ENCODE data around the gene RYR2.
"Not testable (repeated sequence)": the region's sequence is repeated elsewhere in the genome, so short reads cannot be mapped to it uniquely, and the experiment has no call there.

RYR2 gene

DNA sequence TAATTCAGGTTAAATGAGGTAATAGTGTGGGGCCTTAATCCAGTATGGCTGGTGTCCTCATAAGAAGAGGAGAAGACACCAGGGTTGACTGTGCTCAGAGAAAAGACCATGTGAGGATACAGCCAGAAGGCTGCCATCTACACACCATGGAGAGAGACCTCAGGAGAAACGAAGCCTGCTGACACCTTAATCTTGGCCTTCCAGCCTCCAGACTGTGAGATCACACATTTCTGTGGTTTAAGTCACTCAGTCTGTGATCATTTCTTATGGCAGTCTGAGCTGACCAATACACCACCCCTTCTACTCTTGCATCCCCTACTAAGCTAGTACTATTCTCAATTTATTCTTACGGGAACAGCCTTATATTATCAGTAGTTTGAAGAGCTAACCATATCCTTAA, 538.7 kb downstream of the RYR2 start:
- no peak overlapping the region for H3K27ac ChIP-seq (ENCODE audit: insufficient read depth, low read depth, low read length, poor library complexity, severe bottlenecking)
- no peaks in the 10 kb centered on the region for H3K27me3 ChIP-seq (ENCODE audit: control insufficient read depth, insufficient read depth, low read length, poor library complexity, severe bottlenecking)
- 81 to 92% methylated on average over 1 to 2 of the region's 2 CpGs for WGBS, 2 experiments
- no peaks in the 10 kb centered on the region for H3K4me1 ChIP-seq (ENCODE audit: control insufficient read depth, insufficient read depth, low read length)
- H3K36me3 ChIP-seq (ENCODE audit: control insufficient read depth, insufficient read depth, low read length) = no peaks in the 10 kb centered on the region
- peaks cover 3% of the 10 kb centered on the region for H3K9me3 ChIP-seq (ENCODE audit: control insufficient read depth, low read length)
- H3K4me3 ChIP-seq (ENCODE audit: insufficient read depth, low read depth, low read length) = no peak overlapping the region

DNA sequence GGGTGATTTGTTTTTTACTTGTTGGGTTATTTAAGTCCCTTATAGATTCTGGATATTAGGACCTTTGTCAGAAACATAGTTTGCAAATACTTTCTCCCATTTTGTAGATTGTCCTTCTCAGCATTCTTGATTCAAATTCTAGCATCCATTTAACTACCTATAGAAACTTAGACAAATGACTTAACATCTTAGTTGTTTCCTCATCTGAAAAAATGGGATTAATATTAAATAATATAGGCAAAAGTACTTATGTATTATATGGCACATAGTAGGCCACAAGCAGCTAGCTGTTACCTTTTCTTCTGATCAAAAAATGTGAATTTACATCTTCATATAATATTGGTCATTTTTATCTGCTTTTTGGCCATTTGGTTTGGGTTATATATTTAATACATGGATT, 541.3 kb downstream of the RYR2 start:
- Histone ChIP-seq H3K27me3 (ENCODE audit: control insufficient read depth, insufficient read depth, low read length, poor library complexity, severe bottlenecking) (no peaks in the 10 kb centered on the region), H3K4me1 (ENCODE audit: control insufficient read depth, insufficient read depth, low read length) (no peaks in the 10 kb centered on the region), H3K4me3 (ENCODE audit: insufficient read depth, low read depth, low read length) (no peak overlapping the region), H3K27ac (ENCODE audit: insufficient read depth, low read depth, low read length, poor library complexity, severe bottlenecking) (no peak overlapping the region), H3K36me3 (ENCODE audit: control insufficient read depth, insufficient read depth, low read length) (no peaks in the 10 kb centered on the region), H3K9me3 (ENCODE audit: control insufficient read depth, low read length) (no peaks in the 10 kb centered on the region)

DNA sequence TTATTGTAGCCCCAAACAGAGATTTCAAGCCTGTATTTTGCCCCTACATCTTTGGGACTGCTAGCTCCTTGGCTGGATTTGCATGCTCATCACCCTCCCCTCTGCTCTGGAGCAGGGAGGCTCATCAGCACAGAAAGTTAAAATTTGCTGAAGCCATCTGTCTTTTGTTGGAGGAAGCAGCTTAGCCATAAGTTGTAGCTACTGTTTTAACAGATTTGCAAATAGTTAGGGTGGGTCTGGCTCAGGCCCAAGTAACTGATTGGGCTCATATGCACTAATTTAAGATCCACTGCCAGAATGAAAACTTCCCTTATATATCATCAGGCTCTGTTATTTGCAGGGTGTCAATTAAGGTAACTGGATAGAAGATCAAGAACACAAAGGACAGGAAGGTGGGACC, 541.8 kb downstream of the RYR2 start:
- H3K36me3 ChIP-seq (ENCODE audit: control insufficient read depth, insufficient read depth, low read length) = no peaks in the 10 kb centered on the region
- no peaks in the 10 kb centered on the region for H3K27me3 ChIP-seq (ENCODE audit: control insufficient read depth, insufficient read depth, low read length, poor library complexity, severe bottlenecking)
- no peak overlapping the region for H3K27ac ChIP-seq (ENCODE audit: insufficient read depth, low read depth, low read length, poor library complexity, severe bottlenecking)
- H3K4me3 ChIP-seq (ENCODE audit: insufficient read depth, low read depth, low read length) = no peak overlapping the region
- H3K4me1 ChIP-seq (ENCODE audit: control insufficient read depth, insufficient read depth, low read length) = no peaks in the 10 kb centered on the region
- H3K9me3 ChIP-seq (ENCODE audit: control insufficient read depth, low read length) = no peaks in the 10 kb centered on the region

DNA sequence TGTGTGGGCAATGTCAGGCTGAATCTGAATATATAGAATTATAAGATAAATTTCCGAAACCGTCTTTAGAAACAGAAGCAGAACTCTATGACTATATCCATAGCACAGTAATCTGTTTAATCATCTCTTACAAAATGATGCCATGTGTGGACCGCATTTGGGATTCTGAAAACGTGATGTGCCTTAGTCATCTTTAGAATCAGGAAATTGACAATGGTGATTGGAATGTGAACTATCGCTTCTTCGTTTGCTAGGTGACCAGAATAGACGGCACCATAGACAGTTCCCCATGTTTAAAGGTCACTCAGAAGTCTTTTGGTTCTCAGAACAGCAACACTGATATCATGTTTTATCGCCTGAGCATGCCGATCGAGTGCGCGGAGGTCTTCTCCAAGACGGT, 548.4 kb downstream of the RYR2 start:
- Histone ChIP-seq H3K36me3 (ENCODE audit: control insufficient read depth, insufficient read depth, low read length) (no peaks in the 10 kb centered on the region), H3K9me3 (ENCODE audit: control insufficient read depth, low read length) (no peaks in the 10 kb centered on the region), H3K4me1 (ENCODE audit: control insufficient read depth, insufficient read depth, low read length) (no peaks in the 10 kb centered on the region), H3K27ac (ENCODE audit: insufficient read depth, low read depth, low read length, poor library complexity, severe bottlenecking) (no peak overlapping the region), H3K4me3 (ENCODE audit: insufficient read depth, low read depth, low read length) (no peak overlapping the region), H3K27me3 (ENCODE audit: control insufficient read depth, insufficient read depth, low read length, poor library complexity, severe bottlenecking) (no peaks in the 10 kb centered on the region)
- 94 to 98% methylated on average over 13 of the region's 13 CpGs for WGBS, 2 experiments

DNA sequence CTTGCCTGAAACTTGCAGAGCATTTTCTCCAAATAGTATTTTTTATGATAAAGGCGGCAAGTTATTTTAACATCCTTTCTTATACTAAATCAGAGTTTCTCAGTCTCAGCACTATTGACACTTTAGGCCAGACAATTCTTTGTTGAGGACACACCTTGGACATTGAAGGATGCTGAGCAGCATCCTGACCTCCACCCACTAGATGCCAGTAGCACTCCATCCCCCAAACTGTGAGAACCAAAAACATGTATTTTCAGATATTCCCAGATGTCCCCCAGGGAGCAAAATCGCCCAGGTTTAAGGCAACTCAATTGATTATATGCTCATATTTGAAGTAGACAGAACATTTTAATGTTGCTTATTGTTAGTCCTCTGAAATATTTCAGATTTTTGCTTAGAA, 549.4 kb downstream of the RYR2 start:
- WGBS, 2 experiments = 91 to 92% methylated on average over 2 of the region's 2 CpGs
- Histone ChIP-seq H3K9me3 (ENCODE audit: control insufficient read depth, low read length) (no peaks in the 10 kb centered on the region), H3K4me3 (ENCODE audit: insufficient read depth, low read depth, low read length) (no peak overlapping the region), H3K27me3 (ENCODE audit: control insufficient read depth, insufficient read depth, low read length, poor library complexity, severe bottlenecking) (no peaks in the 10 kb centered on the region), H3K36me3 (ENCODE audit: control insufficient read depth, insufficient read depth, low read length) (no peaks in the 10 kb centered on the region), H3K27ac (ENCODE audit: insufficient read depth, low read depth, low read length, poor library complexity, severe bottlenecking) (no peak overlapping the region), H3K4me1 (ENCODE audit: control insufficient read depth, insufficient read depth, low read length) (no peaks in the 10 kb centered on the region)

DNA sequence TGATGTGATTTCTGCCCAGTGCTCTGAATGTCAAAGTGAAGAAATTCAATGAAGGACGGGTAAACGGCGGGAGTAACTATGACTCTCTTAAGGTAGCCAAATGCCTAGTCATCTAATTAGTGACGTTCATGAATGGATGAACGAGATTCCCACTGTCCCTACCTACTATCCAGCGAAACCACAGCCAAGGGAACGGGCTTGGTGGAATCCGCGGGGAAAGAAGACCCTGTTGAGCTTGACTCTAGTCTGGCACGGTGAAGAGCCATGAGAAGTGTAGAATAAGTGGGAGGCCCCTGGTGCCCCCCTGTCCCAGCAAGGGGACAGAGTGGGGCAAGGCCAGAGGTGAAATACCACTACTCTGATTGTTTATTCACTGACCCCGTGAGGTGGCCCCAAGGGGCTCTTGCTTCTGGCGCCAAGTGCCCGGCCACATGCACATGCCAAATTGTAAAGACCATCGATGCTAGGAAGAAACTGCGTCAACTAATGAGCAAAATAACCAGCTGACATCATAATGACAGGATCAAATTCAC, 561.1 kb downstream of the RYR2 start:
- not testable (repeated sequence) for H3K4me1 ChIP-seq (ENCODE audit: control insufficient read depth, insufficient read depth, low read length); H3K4me3 ChIP-seq (ENCODE audit: insufficient read depth, low read depth, low read length); H3K36me3 ChIP-seq (ENCODE audit: control insufficient read depth, insufficient read depth, low read length); H3K9me3 ChIP-seq (ENCODE audit: control insufficient read depth, low read length); H3K27ac ChIP-seq (ENCODE audit: insufficient read depth, low read depth, low read length, poor library complexity, severe bottlenecking); H3K27me3 ChIP-seq (ENCODE audit: control insufficient read depth, insufficient read depth, low read length, poor library complexity, severe bottlenecking)
- 90 to 95% methylated on average over 14 of the region's 15 CpGs for WGBS, 2 experiments

DNA sequence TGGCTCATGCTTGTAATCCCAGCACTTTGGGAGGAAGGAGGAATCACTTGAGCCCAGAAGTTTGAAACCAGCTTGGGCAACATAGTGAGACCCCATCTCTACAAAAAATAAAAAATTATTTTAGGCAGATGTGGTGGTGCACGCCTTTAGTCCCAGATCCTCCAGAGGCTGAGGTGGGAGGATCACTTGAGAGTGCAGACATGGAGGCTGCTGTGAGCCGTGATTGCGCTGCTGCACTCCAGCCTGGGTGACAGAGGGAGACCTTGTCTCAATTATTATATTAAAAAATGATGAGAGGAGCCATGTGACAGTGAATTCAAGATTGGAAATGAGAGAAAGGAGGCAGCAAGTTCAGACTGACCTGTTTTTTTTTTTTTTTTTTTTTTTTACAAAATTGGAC, 566.4 kb downstream of the RYR2 start:
- 94 to 97% methylated on average over 3 of the region's 3 CpGs for WGBS, 2 experiments
- Histone ChIP-seq H3K4me1 (ENCODE audit: control insufficient read depth, insufficient read depth, low read length) (no peaks in the 10 kb centered on the region), H3K36me3 (ENCODE audit: control insufficient read depth, insufficient read depth, low read length) (no peaks in the 10 kb centered on the region), H3K27me3 (ENCODE audit: control insufficient read depth, insufficient read depth, low read length, poor library complexity, severe bottlenecking) (no peaks in the 10 kb centered on the region), H3K4me3 (ENCODE audit: insufficient read depth, low read depth, low read length) (no peak overlapping the region), H3K9me3 (ENCODE audit: control insufficient read depth, low read length) (no peaks in the 10 kb centered on the region), H3K27ac (ENCODE audit: insufficient read depth, low read depth, low read length, poor library complexity, severe bottlenecking) (no peak overlapping the region)

DNA sequence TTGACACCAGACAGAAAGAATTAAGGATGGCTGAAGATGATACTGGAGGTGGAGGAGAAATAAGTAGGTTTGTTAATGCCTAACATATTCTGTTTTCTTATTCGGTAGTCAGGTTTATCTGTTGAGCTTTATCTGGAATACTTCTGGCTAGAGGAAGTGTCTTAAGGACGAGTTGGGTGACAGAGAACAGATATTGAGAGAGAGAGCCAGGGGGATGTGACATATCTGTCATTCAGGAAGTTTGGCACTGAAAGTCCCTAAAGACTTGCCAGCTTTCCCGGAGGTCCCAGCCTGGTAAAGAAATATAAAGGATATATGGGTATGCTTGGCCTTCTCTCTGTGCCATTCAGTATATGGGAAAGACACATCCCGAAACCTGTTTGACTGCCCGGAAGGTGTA, 568.2 kb downstream of the RYR2 start:
- Histone ChIP-seq H3K9me3 (ENCODE audit: control insufficient read depth, low read length) (no peaks in the 10 kb centered on the region), H3K4me1 (ENCODE audit: control insufficient read depth, insufficient read depth, low read length) (no peaks in the 10 kb centered on the region), H3K27ac (ENCODE audit: insufficient read depth, low read depth, low read length, poor library complexity, severe bottlenecking) (no peak overlapping the region), H3K36me3 (ENCODE audit: control insufficient read depth, insufficient read depth, low read length) (no peaks in the 10 kb centered on the region), H3K4me3 (ENCODE audit: insufficient read depth, low read depth, low read length) (no peak overlapping the region), H3K27me3 (ENCODE audit: control insufficient read depth, insufficient read depth, low read length, poor library complexity, severe bottlenecking) (no peaks in the 10 kb centered on the region)
- WGBS, 2 experiments = 92 to 96% methylated on average over 5 of the region's 5 CpGs

DNA sequence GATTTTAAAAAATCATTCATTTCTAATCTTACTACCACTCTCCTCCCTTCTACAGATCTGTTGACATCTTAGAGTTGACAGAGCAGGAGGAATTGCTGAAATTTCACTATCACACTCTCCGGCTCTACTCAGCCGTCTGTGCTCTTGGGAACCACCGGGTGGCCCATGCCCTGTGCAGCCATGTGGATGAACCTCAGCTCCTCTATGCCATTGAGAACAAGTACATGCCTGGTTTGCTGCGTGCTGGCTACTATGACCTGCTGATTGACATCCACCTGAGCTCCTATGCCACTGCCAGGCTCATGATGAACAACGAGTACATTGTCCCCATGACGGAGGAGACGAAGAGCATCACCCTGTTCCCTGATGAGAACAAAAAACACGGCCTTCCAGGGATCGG, 572.0 kb downstream of the RYR2 start:
- H3K36me3 ChIP-seq (ENCODE audit: control insufficient read depth, insufficient read depth, low read length) = no peaks in the 10 kb centered on the region
- no peaks in the 10 kb centered on the region for H3K9me3 ChIP-seq (ENCODE audit: control insufficient read depth, low read length)
- no peak overlapping the region for H3K27ac ChIP-seq (ENCODE audit: insufficient read depth, low read depth, low read length, poor library complexity, severe bottlenecking)
- 91 to 93% methylated on average over 9 of the region's 9 CpGs for WGBS, 2 experiments
- H3K4me1 ChIP-seq (ENCODE audit: control insufficient read depth, insufficient read depth, low read length) = no peaks in the 10 kb centered on the region
- no peaks in the 10 kb centered on the region for H3K27me3 ChIP-seq (ENCODE audit: control insufficient read depth, insufficient read depth, low read length, poor library complexity, severe bottlenecking)
- H3K4me3 ChIP-seq (ENCODE audit: insufficient read depth, low read depth, low read length) = no peak overlapping the region

DNA sequence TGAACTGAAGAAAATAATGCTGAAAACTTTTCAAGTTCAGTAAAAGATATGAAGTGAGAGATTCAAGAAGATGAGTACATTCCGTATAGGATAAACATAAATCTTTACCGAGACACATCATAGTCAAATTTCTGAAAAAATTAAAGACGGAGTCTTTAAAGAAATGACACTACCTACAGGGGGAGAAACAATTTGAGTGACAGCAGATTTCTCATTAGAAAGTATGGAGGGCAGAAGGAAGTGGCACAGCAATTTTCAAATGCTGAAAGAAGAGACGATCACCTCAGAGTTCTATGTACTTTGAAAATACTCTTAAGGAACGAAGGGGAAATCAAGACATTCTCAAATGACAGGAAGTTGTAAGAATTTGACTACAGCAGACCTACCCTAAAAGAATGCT, 577.6 kb downstream of the RYR2 start:
- Histone ChIP-seq H3K36me3 (ENCODE audit: control insufficient read depth, insufficient read depth, low read length) (no peaks in the 10 kb centered on the region), H3K4me1 (ENCODE audit: control insufficient read depth, insufficient read depth, low read length) (no peaks in the 10 kb centered on the region)
- WGBS, 2 experiments = 85 to 95% methylated on average over 3 to 5 of the region's 5 CpGs

DNA sequence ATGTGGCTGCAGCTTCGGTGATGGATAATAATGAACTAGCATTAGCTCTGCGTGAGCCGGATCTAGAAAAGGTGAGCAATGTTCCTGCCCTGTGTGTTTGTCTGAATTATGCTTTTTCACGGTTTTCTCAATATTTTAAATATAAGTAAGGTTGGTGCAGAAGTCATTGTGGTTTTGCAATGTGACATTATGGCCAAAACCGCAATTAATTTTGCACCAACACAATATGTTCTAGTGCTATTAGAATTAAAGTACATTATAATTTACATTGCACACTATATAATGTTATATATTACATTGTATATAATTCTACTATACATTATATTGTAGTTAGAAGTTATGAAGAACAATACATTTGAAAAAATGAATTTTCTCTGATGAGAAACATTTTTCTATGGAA, 592.9 kb downstream of the RYR2 start:
- no peak overlapping the region for H3K27ac ChIP-seq (ENCODE audit: insufficient read depth, low read depth, low read length, poor library complexity, severe bottlenecking)
- H3K27me3 ChIP-seq (ENCODE audit: control insufficient read depth, insufficient read depth, low read length, poor library complexity, severe bottlenecking) = no peaks in the 10 kb centered on the region
- WGBS, 2 experiments = 91 to 97% methylated on average over 3 to 4 of the region's 5 CpGs
- H3K4me1 ChIP-seq (ENCODE audit: control insufficient read depth, insufficient read depth, low read length) = no peaks in the 10 kb centered on the region
- no peak overlapping the region for H3K4me3 ChIP-seq (ENCODE audit: insufficient read depth, low read depth, low read length)
- no peaks in the 10 kb centered on the region for H3K9me3 ChIP-seq (ENCODE audit: control insufficient read depth, low read length)
- no peaks in the 10 kb centered on the region for H3K36me3 ChIP-seq (ENCODE audit: control insufficient read depth, insufficient read depth, low read length)

More for the DNA sequence above, 577.6 kb downstream of the RYR2 start:
- Histone ChIP-seq H3K4me3 (ENCODE audit: insufficient read depth, low read depth, low read length) (no peak overlapping the region), H3K27me3 (ENCODE audit: control insufficient read depth, insufficient read depth, low read length, poor library complexity, severe bottlenecking) (no peaks in the 10 kb centered on the region), H3K9me3 (ENCODE audit: control insufficient read depth, low read length) (no peaks in the 10 kb centered on the region), H3K27ac (ENCODE audit: insufficient read depth, low read depth, low read length, poor library complexity, severe bottlenecking) (no peak overlapping the region)
